Astrocyte of the spinal cord (primary cell): ENCODE results near the gene TLR5.

Source experiments
- DNase-seq: peaks from one replicate; pipeline ENCODE4 v3.0.0; 2011; ENCODE audit warnings: low read depth, low spot score
- H3K4me3 ChIP-seq: 2 replicates; pipeline ENCODE4 v1.5.1; 2011; ENCODE audit warnings: low read depth, mild to moderate bottlenecking, low read length, moderate library complexity
- in situ Hi-C: cut with HindIII; loops from 2 replicates; pipeline ENCODE4 v1.10.0; 2017; ENCODE audit warnings: low sequenced_read_pairs
- TF ChIP-seq, protein P1 (sequence below): IDR thresholded peaks from 2 replicates; pipeline ENCODE4 v1.5.1; 2012; ENCODE audit warnings: low read depth, mild to moderate bottlenecking, low read length, inconsistent platforms

TLR5 gene

DNA sequence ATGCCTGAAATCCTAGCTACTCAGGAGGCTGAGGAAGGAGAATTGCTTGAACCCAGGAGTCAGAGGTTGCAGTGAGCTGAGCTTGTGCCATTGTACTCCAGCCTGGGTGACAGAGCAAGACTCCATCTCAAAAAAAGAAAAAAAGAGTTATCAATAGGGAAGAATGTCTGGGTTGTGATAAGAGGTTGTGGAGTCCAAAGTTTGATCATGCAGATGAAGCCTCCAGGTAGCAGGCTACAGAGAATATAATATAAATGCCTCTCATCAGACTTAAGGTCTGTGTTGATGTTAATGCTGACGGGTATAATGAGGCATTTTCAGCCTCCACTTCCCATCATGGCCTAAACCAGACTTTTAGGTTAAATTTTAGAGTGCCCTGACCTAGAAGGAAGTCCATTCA lies 24.6 kb downstream of the TLR5 start:
- H3K4me3 ChIP-seq: no peak overlapping the region
- DNase-seq: no peak
- TF ChIP-seq, protein P1, sequence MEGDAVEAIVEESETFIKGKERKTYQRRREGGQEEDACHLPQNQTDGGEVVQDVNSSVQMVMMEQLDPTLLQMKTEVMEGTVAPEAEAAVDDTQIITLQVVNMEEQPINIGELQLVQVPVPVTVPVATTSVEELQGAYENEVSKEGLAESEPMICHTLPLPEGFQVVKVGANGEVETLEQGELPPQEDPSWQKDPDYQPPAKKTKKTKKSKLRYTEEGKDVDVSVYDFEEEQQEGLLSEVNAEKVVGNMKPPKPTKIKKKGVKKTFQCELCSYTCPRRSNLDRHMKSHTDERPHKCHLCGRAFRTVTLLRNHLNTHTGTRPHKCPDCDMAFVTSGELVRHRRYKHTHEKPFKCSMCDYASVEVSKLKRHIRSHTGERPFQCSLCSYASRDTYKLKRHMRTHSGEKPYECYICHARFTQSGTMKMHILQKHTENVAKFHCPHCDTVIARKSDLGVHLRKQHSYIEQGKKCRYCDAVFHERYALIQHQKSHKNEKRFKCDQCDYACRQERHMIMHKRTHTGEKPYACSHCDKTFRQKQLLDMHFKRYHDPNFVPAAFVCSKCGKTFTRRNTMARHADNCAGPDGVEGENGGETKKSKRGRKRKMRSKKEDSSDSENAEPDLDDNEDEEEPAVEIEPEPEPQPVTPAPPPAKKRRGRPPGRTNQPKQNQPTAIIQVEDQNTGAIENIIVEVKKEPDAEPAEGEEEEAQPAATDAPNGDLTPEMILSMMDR: no peak
- in situ Hi-C loops: no loop called here

DNA sequence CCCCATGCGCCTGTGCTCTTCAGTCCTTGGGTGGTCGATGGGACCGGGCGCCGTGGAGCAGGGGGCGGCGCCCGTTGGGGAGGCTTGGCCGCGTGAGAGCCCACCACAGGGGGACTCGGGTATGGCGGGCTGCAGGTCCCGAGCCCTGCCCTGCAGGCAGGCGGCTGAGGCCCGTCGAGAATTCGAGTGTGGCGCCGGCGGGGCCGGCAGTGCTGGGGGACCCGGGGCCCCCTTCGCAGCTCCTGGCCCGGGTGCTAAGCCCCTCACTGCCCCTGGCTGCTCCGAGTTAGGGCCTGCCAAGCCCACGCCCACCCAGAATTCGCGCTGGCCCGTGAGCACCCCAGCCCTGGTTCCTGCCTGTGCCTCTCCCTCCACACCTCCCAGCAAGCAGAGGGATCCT lies 26.1 kb downstream of the TLR5 start:
- in situ Hi-C loops: no loop called here
- TF ChIP-seq, protein P1: no peak
- DNase-seq: no peak
- no peak overlapping the region for H3K4me3 ChIP-seq

DNA sequence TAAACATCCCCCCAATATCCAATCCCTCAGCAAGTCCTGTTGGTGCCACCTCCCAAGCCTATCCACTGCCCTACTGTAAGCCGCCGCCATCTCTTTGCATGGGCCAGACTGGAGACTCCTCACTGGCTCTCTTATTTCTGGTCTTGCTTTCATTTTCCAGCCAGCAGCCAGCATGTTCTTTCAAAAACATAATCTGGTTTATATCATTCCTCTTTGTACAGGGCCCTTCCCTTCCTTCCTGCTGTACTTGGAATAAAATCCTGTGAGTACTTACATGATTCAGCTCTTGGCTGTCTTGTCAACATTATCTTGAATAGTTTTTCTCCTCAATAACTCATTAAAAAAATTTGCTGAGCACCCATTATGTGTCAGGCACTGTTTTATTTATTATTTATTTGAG lies 28.2 kb downstream of the TLR5 start:
- TF ChIP-seq, protein P1: no peak
- in situ Hi-C loops: no loop called here
- no peak overlapping the region for H3K4me3 ChIP-seq
- no peak for DNase-seq

DNA sequence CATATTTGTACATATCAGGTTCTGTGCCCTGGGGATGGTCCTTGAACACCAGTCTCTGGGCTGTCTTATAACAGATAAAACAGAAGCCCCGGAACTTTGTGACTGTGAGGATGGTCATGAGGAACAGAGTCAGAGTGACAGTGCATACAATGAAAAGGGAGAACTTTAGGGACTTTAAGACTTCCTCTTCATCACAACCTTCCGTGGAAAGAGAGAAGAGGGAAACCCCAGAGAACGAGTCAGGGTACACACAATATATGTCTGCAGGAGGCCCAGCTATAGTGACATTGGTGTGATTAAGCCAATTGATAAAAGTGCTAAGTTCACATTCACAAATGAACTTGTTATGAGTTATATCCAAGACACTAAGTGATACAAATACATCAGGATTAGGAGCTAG lies 32.1 kb downstream of the TLR5 start:
- in situ Hi-C loops: no loop called here
- DNase-seq: no peak
- TF ChIP-seq, protein P1: no peak

DNA sequence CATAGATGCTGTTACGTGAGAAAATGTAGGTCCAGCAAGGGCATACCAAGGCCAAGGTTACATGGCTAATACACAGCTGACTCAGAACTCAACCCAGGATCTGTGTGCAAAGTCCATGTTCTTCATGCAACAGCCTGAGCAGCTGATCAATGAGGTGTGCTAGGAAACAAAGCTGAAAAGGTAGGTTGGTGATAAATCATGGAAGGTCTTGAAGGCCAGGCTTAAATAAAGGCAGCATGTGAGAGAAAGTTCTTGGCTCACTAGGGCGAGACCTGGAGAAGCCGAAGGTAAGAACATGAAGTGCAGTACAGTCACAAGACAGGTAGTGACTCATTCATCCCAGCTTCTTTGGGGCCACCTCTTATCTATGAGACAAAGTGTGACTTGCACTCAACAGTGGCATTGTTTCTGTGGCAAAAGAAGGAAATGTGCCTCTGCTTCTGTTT lies 33.4 kb downstream of the TLR5 start:
- TF ChIP-seq, protein P1: no peak
- no peak overlapping the region for H3K4me3 ChIP-seq
- in situ Hi-C loops: no loop called here
- DNase-seq: no peak

More for the DNA sequence above, 32.1 kb downstream of the TLR5 start:
- no peak overlapping the region for H3K4me3 ChIP-seq

DNA sequence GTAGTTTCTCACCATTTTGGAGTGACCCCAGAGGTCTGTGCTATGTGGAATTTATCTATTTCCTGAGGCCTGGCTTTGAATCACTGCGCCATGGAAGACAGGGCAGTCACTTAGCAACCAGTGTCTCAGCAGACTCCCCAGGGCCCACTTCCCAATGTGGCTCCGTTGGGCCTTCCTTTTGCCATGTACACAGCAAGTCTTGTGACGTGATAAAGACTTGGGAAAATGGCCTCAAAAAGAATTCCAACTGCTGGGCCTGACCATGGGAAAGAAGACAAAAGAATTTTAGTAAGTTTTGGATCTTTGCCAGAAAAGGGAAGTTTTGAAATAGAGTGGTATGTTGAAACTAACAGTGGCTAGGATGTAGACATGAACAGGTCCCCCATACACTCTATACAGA lies 36.2 kb downstream of the TLR5 start:
- in situ Hi-C loops: no loop called here
- TF ChIP-seq, protein P1: no peak
- no peak overlapping the region for H3K4me3 ChIP-seq
- DNase-seq: no peak

DNA sequence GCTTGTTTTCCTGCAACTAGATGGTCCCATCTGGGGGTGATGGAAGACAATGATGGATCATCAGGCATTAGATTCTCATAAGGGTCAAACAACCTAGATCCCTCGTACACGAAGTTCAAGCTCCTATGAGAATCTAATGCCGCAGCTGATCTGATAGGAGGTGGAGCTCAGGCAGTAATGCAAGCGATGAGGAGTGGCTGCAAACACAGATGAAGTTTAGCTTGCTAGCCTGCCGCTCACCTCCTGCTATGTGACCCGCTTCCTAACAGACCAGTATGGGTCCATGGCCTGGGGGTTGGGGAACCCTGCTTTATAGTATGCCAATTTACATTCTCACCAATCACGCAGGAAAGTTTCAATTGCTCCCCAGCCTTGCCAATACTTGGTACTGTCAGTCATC lies 37.5 kb downstream of the TLR5 start:
- in situ Hi-C loops: no loop called here

More for the DNA sequence above, 37.5 kb downstream of the TLR5 start:
- H3K4me3 ChIP-seq: no peak overlapping the region
- DNase-seq: no peak
- TF ChIP-seq, protein P1: no peak
